Keratinocyte (primary cell): ENCODE results near the gene PEX16. TPM values are rescaled to one million over a fixed set of nuclear protein-coding genes. Genes with fewer than 3 reads are reported as not detected.

Experiments used
- DNase-seq: peaks from one replicate; pipeline ENCODE4 v3.0.0-alpha.2; 2011; ENCODE audit warnings: low read depth, missing footprints, low spot score
- FAIRE-seq: peaks from 2 replicates; lab custom pipeline; 2011; peaks lifted over from hg19 to GRCh38; lab: Jason Lieb, UNC
- H2AFZ ChIP-seq: 2 replicates; pipeline ENCODE4 v1.6.0; 2012; ENCODE audit warnings: low read length, control low read depth, inconsistent platforms; ENCODE audit not compliant: control insufficient read depth
- H3K27ac ChIP-seq: 2 replicates; pipeline ENCODE4 v1.5.1; 2011; ENCODE audit warnings: low read length; ENCODE audit not compliant: control insufficient read depth, insufficient read depth
- H3K27me3 ChIP-seq: 3 replicates; pipeline ENCODE4 v1.6.0; 2011; ENCODE audit warnings: low read length; ENCODE audit not compliant: control insufficient read depth, insufficient read depth; ENCODE audit errors: extremely low read depth
- H3K36me3 ChIP-seq, 2 experiments: 2 replicates in 1 of 2; 3 replicates in 1 of 2; pipeline ENCODE4 v1.5.1; 2011; ENCODE audit warnings: low read length in 2 of 2, mild to moderate bottlenecking in 1 of 2; ENCODE audit not compliant: control insufficient read depth in 2 of 2, insufficient read depth in 2 of 2; ENCODE audit errors: extremely low read depth in 1 of 2
- H3K4me1 ChIP-seq: 3 replicates; pipeline ENCODE4 v1.5.1; 2011; ENCODE audit warnings: low read length; ENCODE audit not compliant: control insufficient read depth, insufficient read depth; ENCODE audit errors: extremely low read depth
- H3K4me2 ChIP-seq: 3 replicates; pipeline ENCODE4 v1.6.0; 2011; ENCODE audit warnings: low read depth, low read length; ENCODE audit not compliant: control insufficient read depth, insufficient read depth; ENCODE audit errors: extremely low read depth
- H3K4me3 ChIP-seq, 3 experiments: fragments of 200-600 bp in 1 of 3; sonication (generic) in 1 of 3; 2 replicates in 2 of 3; 3 replicates in 1 of 3; pipeline ENCODE4 v1.5.1; 2011 to 2016; ENCODE audit warnings: low read length in 3 of 3, mild to moderate bottlenecking in 3 of 3, control low read depth in 2 of 3, inconsistent platforms in 1 of 3, low read depth in 1 of 3, mixed read lengths in 1 of 3, mixed run types in 1 of 3, moderate library complexity in 1 of 3; ENCODE audit not compliant: control insufficient read depth in 2 of 3, insufficient read depth in 2 of 3; ENCODE audit errors: extremely low read depth in 1 of 3
- H3K79me2 ChIP-seq: 2 replicates; pipeline ENCODE4 v1.6.0; 2012; ENCODE audit warnings: low read length; ENCODE audit not compliant: control insufficient read depth, insufficient read depth
- H3K9ac ChIP-seq: 3 replicates; pipeline ENCODE4 v1.6.0; 2011; ENCODE audit warnings: low read length; ENCODE audit not compliant: control insufficient read depth, insufficient read depth; ENCODE audit errors: extremely low read depth
- H3K9me1 ChIP-seq: 3 replicates; pipeline ENCODE4 v1.6.0; 2011; ENCODE audit warnings: low read length; ENCODE audit not compliant: control insufficient read depth, insufficient read depth; ENCODE audit errors: extremely low read depth
- H3K9me3 ChIP-seq: 2 replicates; pipeline ENCODE4 v1.5.1; 2012; ENCODE audit warnings: low read depth, low read length; ENCODE audit not compliant: control insufficient read depth
- H4K20me1 ChIP-seq: 3 replicates; pipeline ENCODE4 v1.6.0; 2011; ENCODE audit warnings: low read length; ENCODE audit not compliant: control insufficient read depth, insufficient read depth; ENCODE audit errors: extremely low read depth
- CTCF ChIP-seq, 3 experiments: IDR thresholded peaks in 1 of 3; conservative IDR thresholded peaks in 1 of 3; optimal IDR thresholded peaks in 1 of 3; 2 replicates in 2 of 3; 3 replicates in 1 of 3; pipeline versions ENCODE3 to v1.5.1; 2011; ENCODE audit warnings: low read length in 3 of 3, mild to moderate bottlenecking in 3 of 3, moderate library complexity in 2 of 3, control low read depth in 1 of 3, inconsistent platforms in 1 of 3; ENCODE audit not compliant: insufficient read depth in 2 of 3; ENCODE audit errors: extremely low read depth in 1 of 3
- EZH2 ChIP-seq: IDR thresholded peaks from one replicate; pipeline ENCODE4 v1.6.1; 2012; ENCODE audit warnings: inconsistent platforms, mild to moderate bottlenecking, low read length, moderate library complexity
- dilution Hi-C: fragments of 300-500 bp; cut with MboI; formaldehyde crosslinking; loops from one replicate; pipeline ENCODE4 v1.7.0; 2020; ENCODE audit warnings: low sequenced_read_pairs; ENCODE audit not compliant: extremely low pct_ligation_motif_present
- polyA plus RNA-seq, 5 experiments: library from polyadenylated mRNA; depleted of rRNA in 3 of 5; stranded (reverse) in 3 of 5; stranded (forward) in 1 of 5; unstranded in 1 of 5; fragments of >200 nt; gene quantifications; 1 replicate in 1 of 5; 2 replicates in 3 of 5; 3 replicates in 1 of 5; pipeline versions ENCODE4 v1.2.1 to v1.2.3, GENCODE V29; 2011 to 2012; ENCODE audit warnings: missing spikeins in 2 of 5, low read depth in 1 of 5, low replicate concordance in 1 of 5

The PEX16 gene
- polyA plus RNA-seq, 1 donor (not counting 4 experiments of a cell fraction or from before 2014, with no cell fraction given), result 16.7 TPM

GRCh38 chr11:45918962-45919675 is 1.4 kb upstream of the PEX16 start:
- DNase-seq (no peak), FAIRE-seq (no peak)
- no peak overlapping the region for H3K27ac ChIP-seq
- peaks cover 30% of the 10 kb centered on the region for H3K79me2 ChIP-seq
- H3K9me3 ChIP-seq, result no peaks in the 10 kb centered on the region
- no peaks in the 10 kb centered on the region for H3K27me3 ChIP-seq
- no peak overlapping the region for H2AFZ ChIP-seq
- no peaks in the 10 kb centered on the region for H4K20me1 ChIP-seq
- peaks cover 5% of the 10 kb centered on the region for H3K9me1 ChIP-seq
- no peak overlapping the region for H3K9ac ChIP-seq
- peaks cover 11% of the 10 kb centered on the region for H3K4me1 ChIP-seq
- H3K36me3 ChIP-seq, result peaks cover 12 to 19% of the 10 kb centered on the region in 2 experiments
- no peak for TF ChIP-seq CTCF (optimal IDR thresholded peaks at IDR 0.05 in 1 of 3, IDR thresholded peaks at IDR 0.05 in 1 of 3, conservative IDR thresholded peaks at IDR 0.05 in 1 of 3; ENCODE audit: extremely low read depth in 1 of 3, insufficient read depth in 2 of 3, low read length in 3 of 3)
- no peak for TF ChIP-seq EZH2
- H3K4me3 ChIP-seq, result peak overlapping the region in 2 of 3 experiments; percentile 91 to 92
- H3K4me2 ChIP-seq, result peak overlapping the region; percentile 85
- dilution Hi-C loops, result no loop called here

GRCh38 chr11:45918331-45918941 is 759 bp upstream of the PEX16 start:
- Histone ChIP-seq H3K9me3 (no peaks in the 10 kb centered on the region), H4K20me1 (no peaks in the 10 kb centered on the region), H3K9ac (peak overlapping the region; percentile 91), H3K4me2 (peak overlapping the region; percentile 85), H3K27ac (peak overlapping the region; percentile 86), H3K79me2 (peaks cover 26% of the 10 kb centered on the region), H3K9me1 (peaks cover 5% of the 10 kb centered on the region), H3K4me3 (peak overlapping the region; percentile 87 to 92 (median 91)), H3K36me3 (peaks cover 13 to 21% of the 10 kb centered on the region in 2 experiments), H3K27me3 (no peaks in the 10 kb centered on the region), H2AFZ (peak overlapping the region; percentile 79), H3K4me1 (peaks cover 8% of the 10 kb centered on the region)
- no peak for TF ChIP-seq CTCF (optimal IDR thresholded peaks at IDR 0.05 in 1 of 3, IDR thresholded peaks at IDR 0.05 in 1 of 3, conservative IDR thresholded peaks at IDR 0.05 in 1 of 3; ENCODE audit: extremely low read depth in 1 of 3, insufficient read depth in 2 of 3, low read length in 3 of 3)
- no peak for TF ChIP-seq EZH2
- DNase-seq (no peak), FAIRE-seq (peak; percentile 44)
- dilution Hi-C loops, result no loop called here
